NCI-H128 (cell line): ENCODE measurements around the gene HIRIP3.
A peak's percentile ranks its signal among the peaks of the same experiment; 100 is the strongest.

ENCODE experiments used
- DNase-seq: peaks from one replicate; lab custom pipeline; 2025; ENCODE audit not compliant: unreplicated experiment; lab: John Stamatoyannopoulos, UW

HIRIP3 gene

DNA sequence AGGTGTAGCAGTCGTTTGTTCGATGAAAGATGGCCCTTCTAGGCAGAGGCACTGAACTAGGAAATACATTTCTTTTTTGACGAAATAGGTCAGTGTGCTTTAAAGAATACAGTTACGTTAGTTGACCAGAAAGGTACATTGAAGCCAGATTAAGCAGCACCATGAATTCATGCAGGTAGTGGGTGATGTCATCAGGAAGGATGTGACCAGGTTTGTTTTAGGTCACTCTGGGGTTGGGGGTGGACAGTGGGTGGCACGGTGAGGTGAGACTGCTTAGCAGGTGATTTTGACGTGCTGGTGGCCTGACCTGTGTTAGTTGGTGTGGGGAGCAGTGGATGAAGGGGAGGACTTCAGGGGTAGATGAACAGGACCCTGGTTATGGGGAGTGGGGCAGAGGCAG lies 4.2 kb upstream of the HIRIP3 start:
- DNase-seq, result no peak

DNA sequence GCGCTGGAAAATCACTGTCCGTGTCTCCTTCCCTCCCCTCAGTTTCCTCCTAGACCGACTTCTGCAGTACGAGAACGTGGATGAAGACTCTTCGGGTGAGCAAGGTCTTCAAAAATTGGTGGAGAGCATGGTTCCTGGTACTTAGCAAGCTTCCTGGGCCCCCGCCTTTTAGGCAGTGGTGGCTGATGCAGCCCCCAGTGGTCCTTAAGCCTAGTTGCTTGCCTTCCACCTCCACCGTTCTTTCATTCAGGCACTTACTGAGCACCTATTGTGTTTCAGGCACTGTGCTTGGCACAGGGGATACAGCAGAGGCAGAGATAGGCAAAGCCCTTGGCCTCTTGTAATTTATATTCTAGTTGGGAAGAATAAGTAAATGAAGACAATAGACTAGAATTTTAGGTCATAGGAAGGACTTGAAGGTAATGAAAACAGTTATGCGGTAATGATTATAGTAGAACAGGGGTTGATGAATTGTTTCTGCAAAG lies 1.4 kb upstream of the HIRIP3 start:
- no peak for DNase-seq

DNA sequence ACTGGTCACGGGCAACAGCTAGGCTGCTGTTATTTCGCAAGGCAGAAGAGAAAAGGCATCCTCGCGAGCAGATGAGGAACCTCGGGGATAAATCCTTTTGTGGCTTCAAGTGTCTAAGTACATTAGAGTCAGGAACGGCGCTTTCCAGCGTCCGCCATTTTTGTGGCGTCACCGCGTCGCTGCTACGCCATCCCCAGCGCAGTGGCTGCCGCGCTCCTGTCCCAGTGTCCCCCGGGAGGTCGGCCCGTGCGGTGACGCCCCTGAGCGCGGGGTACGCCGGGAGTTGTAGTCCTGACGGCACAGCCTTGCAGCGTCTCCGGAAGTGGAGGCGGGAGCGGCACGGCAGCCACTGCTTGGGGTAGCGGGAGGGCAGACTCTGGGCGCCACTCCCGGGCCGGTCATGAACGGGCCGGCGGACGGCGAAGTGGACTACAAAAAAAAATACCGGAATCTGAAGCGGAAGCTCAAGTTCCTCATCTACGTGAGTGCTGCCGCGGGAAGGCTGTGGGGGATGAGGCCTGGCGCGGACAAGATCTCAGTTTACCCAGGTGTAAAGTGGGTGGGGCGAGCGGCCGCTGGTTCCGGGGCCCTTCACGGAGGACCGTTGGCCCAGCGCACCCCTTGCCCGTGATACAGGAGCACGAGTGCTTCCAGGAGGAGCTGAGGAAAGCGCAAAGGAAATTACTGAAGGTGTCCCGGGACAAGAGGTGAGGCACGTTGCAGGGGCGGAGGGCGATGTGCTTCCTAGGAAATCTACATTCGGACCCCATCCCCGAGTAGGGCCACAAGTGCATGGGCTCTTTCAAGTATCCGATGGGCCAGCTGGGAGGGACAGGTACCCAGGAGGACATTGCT lies 721 bp upstream of the HIRIP3 start, which contains the start of gene INO80E:
TSS of gene INO80E (plus strand) at position 331 of the 855 bp plus-strand sequence. CDS start at position 401, 70 bp downstream.
- DNase-seq, result peak; percentile 90

DNA sequence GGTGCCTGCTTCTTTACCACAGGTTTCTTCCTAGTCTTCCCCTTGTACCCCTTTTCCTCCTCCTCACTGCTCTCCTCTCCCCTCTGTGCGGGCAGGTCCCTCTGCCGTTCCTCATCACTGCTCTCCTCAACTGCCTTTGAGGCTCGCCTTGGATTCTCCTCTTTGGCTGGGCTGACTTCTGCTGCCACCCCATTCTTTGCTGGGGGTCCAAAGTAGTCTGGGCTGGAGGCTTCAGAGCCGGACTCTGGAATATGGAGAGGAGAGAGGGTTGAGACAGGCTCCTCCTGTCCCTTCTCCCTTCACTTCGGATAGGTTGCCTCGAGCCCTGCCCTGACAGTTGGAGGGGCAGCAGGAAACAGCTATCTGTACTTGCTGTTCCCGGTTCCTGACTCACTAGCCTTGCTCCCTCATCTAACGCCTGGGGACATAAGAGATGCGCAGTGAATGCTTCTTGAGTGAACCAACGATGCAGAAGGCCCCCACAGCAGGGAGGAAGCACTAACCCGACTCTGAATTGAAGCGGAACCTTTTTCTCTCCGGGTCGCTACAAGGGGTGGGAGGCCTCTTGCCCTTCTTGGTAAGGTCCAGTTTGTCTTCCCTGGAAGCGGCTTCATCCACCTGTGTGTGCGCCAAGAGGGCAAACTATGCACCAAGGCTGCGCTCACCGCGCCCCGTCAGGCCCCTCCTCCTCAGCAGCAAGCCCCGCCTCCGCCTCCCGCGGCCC lies 655 bp downstream of the HIRIP3 start:
- no peak for DNase-seq

DNA sequence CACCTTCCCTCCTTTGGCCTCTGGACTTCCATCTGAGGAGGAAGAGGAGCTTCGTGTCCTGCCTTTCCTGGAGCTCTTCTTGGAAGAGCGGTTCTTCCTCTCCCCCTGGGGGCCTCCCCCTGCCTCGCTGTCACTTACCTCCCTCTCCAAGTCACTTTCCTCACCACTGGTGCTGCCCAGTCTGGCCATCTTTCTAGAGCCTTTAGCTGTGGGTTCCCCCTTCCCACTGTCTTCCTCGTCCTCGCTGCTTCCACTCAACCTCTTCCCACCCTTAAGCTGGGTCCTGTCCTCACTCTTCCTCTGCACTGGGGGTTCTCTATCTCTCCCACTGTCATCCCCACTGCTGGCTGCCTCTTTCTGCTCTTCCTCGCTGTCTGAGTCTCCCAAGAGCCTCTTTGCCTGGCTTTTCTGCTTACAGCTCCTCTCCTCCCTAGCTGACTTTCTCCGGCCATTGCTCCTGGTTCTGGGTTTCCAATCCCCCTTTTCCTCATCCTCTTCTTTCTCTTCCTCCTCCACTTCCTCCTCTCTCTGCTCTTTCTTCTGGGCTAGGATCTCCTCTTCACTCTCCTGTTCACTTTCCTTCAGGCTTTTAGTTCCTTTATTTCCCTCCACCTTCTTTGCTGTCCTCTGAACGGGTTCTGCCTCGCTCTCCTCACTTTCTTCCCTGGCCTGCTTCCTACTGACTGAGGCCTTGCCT lies 1.4 kb downstream of the HIRIP3 start:
- DNase-seq, result no peak

DNA sequence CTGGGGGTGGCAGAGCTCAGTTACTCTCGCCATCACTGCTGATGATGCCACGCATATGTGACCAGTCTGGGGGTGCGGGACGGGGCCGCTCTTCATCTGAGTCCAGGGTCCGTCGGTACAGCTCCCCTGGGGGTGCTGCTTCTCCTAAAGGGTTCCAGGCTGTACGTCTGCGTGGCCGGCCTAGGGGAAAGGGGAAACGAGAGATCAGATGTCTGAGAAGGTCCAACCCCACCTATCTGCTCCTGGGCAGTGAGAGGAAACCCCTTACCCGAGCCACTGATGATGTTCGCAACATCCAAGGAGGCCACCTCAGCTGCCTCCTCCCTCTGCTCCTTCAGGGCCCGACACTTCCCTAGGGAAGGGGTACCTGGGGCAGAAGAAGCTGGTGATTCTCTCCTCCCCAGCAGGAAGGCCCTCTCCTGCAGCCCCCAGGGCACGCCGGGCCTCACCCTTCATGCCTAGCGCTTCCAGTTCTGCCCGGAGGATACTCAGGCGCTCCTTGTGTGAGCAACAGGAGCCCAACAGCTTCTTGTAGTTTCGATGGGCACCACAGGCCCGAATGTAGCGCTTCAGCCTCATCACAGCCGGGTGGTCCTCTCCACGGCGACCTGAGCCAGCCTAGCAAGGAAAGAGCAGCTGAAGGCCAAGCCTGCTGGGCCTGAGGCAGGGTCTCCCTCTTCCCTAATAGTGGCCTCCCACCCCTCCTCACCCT lies 2.1 kb downstream of the HIRIP3 start:
- DNase-seq, result no peak

GRCh38 chr16:29992344-29992967 lies 3.0 kb downstream of the HIRIP3 start:
- no peak for DNase-seq

DNA sequence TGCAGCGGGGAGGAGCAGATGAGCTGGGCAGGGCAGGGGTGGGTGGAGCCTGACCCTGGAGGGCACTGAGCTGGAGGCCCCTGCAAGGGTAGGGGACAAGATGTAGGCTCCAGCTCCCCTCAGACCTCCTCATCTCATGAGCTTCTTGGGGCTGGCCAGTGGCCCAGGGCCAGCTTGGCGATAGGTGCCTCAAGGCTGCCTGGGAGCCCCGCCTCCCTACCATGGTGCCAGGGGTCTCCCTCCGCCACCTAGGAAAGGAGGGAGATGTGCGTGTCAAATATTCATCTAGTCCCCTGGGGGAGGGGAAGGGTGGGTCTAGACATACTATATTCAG lies 3.9 kb downstream of the HIRIP3 start:
- no peak for DNase-seq

GRCh38 chr16:29990883-29991570 lies 4.4 kb downstream of the HIRIP3 start:
- DNase-seq, result no peak

DNA sequence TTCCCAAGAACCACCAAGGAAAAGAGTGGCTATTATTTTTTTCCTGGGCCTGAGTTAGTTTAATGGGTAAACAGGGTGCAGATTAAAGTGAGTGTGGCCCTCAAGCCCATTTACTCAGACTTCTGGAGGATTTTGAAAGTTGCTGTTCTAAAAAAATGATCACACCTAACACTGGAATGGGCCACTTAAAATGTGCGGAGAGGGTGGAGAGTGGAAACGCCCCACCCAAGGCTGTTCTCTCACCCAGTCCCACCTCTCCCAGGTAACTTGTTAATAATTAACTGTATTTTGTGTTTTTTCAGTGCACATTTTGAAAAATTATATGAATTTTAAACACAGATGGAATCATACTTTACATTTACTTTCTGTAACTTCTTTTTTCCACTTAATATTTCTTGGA lies 5.4 kb downstream of the HIRIP3 start:
- no peak for DNase-seq

DNA sequence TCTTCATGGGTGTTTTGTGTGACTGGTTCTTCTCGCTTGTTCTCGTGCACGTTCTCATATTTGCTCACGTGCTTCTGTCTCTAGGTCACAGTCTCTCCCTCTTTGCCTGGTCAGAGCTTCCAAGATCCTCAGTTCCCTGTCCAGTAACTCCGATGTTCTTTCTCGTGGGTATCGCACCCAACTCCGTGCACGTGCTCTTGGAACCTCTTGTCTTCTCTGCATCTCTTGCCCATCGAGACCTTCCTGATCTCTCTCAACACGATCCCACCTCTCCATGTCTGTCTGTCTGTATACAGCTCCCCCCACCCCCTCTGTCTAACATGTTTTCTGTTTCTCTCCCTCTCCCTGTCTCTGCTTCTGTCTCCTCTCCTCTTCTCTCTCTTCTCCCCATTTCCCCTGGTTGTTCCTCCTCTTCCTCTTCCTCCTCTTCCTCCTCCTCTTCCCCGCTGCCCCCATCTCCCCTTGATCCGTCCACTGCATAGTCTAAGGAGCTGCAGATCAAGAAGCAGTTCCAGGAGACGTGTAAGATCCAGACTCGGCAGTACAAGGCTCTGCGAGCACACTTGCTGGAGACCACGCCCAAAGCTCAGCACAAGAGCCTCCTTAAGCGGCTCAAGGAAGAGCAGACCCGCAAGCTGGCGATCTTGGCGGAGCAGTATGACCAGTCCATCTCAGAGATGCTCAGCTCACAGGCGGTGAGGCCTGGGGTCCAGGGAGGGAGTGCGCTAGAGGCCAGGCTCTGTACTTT lies 6.1 kb downstream of the HIRIP3 start:
- DNase-seq, result no peak

DNA sequence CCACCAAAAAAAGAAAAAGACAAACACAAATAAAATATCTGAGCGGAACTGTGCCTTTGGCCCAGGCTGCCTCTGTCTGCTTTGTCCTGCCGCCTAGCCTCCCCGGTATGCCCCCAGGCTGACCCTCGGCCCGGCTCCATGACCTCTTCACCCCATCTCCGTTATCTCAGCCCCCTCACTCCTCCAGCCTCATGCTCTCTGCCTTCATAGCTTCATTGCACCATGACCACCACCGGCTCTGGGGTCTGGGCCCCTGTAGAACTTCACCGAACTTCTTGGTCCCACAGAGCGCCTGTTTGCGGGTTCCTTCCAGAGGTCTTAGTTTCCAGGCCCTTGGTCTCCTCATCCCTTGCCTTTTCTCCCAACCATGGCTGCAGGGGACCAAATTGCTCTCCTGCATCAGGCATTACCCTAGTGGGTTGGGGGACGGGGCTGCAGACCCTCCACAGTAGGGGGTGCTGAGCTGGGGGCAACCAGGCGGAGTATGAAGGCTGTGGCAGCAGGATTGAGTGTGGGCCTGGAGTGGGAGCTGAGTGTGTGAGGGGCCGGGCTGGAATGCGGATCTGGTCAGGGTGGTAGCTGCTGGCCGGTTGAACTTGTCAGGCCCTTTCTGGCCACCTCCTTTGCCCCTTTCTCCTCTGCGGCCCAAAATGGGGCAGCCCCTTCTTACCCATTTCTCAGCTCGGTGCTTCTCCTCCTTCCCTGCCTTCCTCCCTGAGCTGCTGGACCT lies 6.9 kb downstream of the HIRIP3 start:
- DNase-seq, result no peak

GRCh38 chr16:29987371-29988085 lies 7.9 kb downstream of the HIRIP3 start:
- DNase-seq, result no peak

DNA sequence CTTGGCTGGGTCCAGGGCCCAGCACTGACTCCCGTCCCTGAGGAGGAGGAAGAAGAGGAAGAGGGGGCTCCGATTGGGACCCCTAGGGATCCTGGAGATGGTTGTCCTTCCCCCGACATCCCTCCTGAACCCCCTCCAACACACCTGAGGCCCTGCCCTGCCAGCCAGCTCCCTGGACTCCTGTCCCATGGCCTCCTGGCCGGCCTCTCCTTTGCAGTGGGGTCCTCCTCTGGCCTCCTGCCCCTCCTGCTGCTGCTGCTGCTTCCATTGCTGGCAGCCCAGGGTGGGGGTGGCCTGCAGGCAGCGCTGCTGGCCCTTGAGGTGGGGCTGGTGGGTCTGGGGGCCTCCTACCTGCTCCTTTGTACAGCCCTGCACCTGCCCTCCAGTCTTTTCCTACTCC lies 8.5 kb downstream of the HIRIP3 start:
- DNase-seq, result no peak

GRCh38 chr16:29986231-29986630 lies 9.2 kb downstream of the HIRIP3 start:
- no peak for DNase-seq

- DNase-seq, result no peak
Observed at GRCh38 chr16:29985271-29985811, 10.1 kb downstream of the HIRIP3 start.

DNA sequence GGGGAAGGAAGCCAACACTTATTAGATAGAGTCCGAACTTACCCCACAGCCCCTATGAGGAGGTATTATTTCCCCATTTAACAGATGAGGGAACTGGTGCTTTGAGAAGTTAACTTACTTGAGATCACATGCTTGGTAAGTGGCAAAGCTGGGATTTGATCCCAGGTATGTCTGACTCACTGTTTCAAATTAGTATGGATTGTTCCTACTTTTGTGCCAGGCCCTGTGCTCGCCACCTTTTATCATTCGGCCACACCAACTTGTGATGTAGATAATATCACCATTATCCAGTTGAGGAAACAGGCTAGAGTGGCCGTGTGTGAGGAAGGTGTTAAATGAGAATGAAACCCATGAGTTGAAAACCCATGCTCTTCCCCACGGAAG lies 10.7 kb downstream of the HIRIP3 start:
- no peak for DNase-seq
